ENCODE measurements around the gene HS6ST2. TPM values are rescaled to one million over a fixed set of nuclear protein-coding genes. Genes with fewer than 3 reads are reported as not detected.

The HS6ST2 gene
- polyA plus RNA-seq, 1 donor (not counting 4 experiments of a cell fraction or from before 2014, with no cell fraction given): 0.43 TPM

- no peak for FAIRE-seq
Measured at GRCh38 chrX:132836471-132836870, 122.0 kb downstream of the HS6ST2 start.

GRCh38 chrX:132834741-132835140, 123.7 kb downstream of the HS6ST2 start:
- Histone ChIP-seq H3K79me2 (ENCODE audit: control insufficient read depth, insufficient read depth, low read length) (no peaks in the 10 kb centered on the region), H4K20me1 (ENCODE audit: control insufficient read depth, extremely low read depth, insufficient read depth, low read length) (no peaks in the 10 kb centered on the region), H3K4me3 (ENCODE audit: control insufficient read depth in 2 of 3, extremely low read depth in 1 of 3, insufficient read depth in 2 of 3, low read depth in 1 of 3, low read length in 3 of 3) (no peak overlapping the region), H3K36me3 (ENCODE audit: control insufficient read depth in 2 of 2, extremely low read depth in 1 of 2, insufficient read depth in 2 of 2, low read length in 2 of 2) (no peaks in the 10 kb centered on the region), H3K27ac (ENCODE audit: control insufficient read depth, insufficient read depth, low read length) (no peak overlapping the region), H3K27me3 (ENCODE audit: control insufficient read depth, extremely low read depth, insufficient read depth, low read length) (no peaks in the 10 kb centered on the region), H3K4me2 (ENCODE audit: control insufficient read depth, extremely low read depth, insufficient read depth, low read depth, low read length) (no peak overlapping the region), H2AFZ (ENCODE audit: control insufficient read depth, low read length) (no peak overlapping the region), H3K9me1 (ENCODE audit: control insufficient read depth, extremely low read depth, insufficient read depth, low read length) (no peaks in the 10 kb centered on the region), H3K9me3 (ENCODE audit: control insufficient read depth, low read depth, low read length) (no peaks in the 10 kb centered on the region), H3K4me1 (ENCODE audit: control insufficient read depth, extremely low read depth, insufficient read depth, low read length) (peaks cover 7% of the 10 kb centered on the region), H3K9ac (ENCODE audit: control insufficient read depth, extremely low read depth, insufficient read depth, low read length) (no peak overlapping the region)
- no peak for TF ChIP-seq CTCF (optimal IDR thresholded peaks at IDR 0.05 in 1 of 3, IDR thresholded peaks at IDR 0.05 in 1 of 3, conservative IDR thresholded peaks at IDR 0.05 in 1 of 3; ENCODE audit: extremely low read depth in 1 of 3, insufficient read depth in 2 of 3, low read length in 3 of 3)
- no peak for TF ChIP-seq EZH2 (IDR thresholded peaks at IDR 0.05; ENCODE audit: low read length)
- dilution Hi-C loops (cut with MboI; ENCODE audit: extremely low pct_ligation_motif_present, low sequenced_read_pairs): no loop called here
- FAIRE-seq (no peak), DNase-seq (ENCODE audit: low read depth, low spot score) (no peak)

More at GRCh38 chrX:132836471-132836870, 122.0 kb downstream of the HS6ST2 start:
- no peaks in the 10 kb centered on the region for H4K20me1 ChIP-seq (ENCODE audit: control insufficient read depth, extremely low read depth, insufficient read depth, low read length)
- no peak overlapping the region for H3K4me3 ChIP-seq (ENCODE audit: control insufficient read depth in 2 of 3, extremely low read depth in 1 of 3, insufficient read depth in 2 of 3, low read depth in 1 of 3, low read length in 3 of 3)
- no peaks in the 10 kb centered on the region for H3K9me3 ChIP-seq (ENCODE audit: control insufficient read depth, low read depth, low read length)
- no peak for DNase-seq (ENCODE audit: low read depth, low spot score)
- no peak overlapping the region for H3K4me2 ChIP-seq (ENCODE audit: control insufficient read depth, extremely low read depth, insufficient read depth, low read depth, low read length)
- no peak for TF ChIP-seq EZH2 (IDR thresholded peaks at IDR 0.05; ENCODE audit: low read length)
- no peak for TF ChIP-seq CTCF (optimal IDR thresholded peaks at IDR 0.05 in 1 of 3, IDR thresholded peaks at IDR 0.05 in 1 of 3, conservative IDR thresholded peaks at IDR 0.05 in 1 of 3; ENCODE audit: extremely low read depth in 1 of 3, insufficient read depth in 2 of 3, low read length in 3 of 3)
- dilution Hi-C loops (cut with MboI; ENCODE audit: extremely low pct_ligation_motif_present, low sequenced_read_pairs): no loop called here
- peaks cover 7% of the 10 kb centered on the region for H3K4me1 ChIP-seq (ENCODE audit: control insufficient read depth, extremely low read depth, insufficient read depth, low read length)
- no peaks in the 10 kb centered on the region for H3K9me1 ChIP-seq (ENCODE audit: control insufficient read depth, extremely low read depth, insufficient read depth, low read length)
- no peaks in the 10 kb centered on the region for H3K79me2 ChIP-seq (ENCODE audit: control insufficient read depth, insufficient read depth, low read length)
- no peaks in the 10 kb centered on the region for H3K36me3 ChIP-seq (ENCODE audit: control insufficient read depth in 2 of 2, extremely low read depth in 1 of 2, insufficient read depth in 2 of 2, low read length in 2 of 2)
- H3K9ac ChIP-seq (ENCODE audit: control insufficient read depth, extremely low read depth, insufficient read depth, low read length): no peak overlapping the region
- H2AFZ ChIP-seq (ENCODE audit: control insufficient read depth, low read length): no peak overlapping the region
- H3K27me3 ChIP-seq (ENCODE audit: control insufficient read depth, extremely low read depth, insufficient read depth, low read length): no peaks in the 10 kb centered on the region
- H3K27ac ChIP-seq (ENCODE audit: control insufficient read depth, insufficient read depth, low read length): no peak overlapping the region
